ENCODE measurements around the gene TNNI2.
"Not testable (repeated sequence)": the region's sequence is repeated elsewhere in the genome, so short reads cannot be mapped to it uniquely, and the experiment has no call there.

The TNNI2 gene

DNA sequence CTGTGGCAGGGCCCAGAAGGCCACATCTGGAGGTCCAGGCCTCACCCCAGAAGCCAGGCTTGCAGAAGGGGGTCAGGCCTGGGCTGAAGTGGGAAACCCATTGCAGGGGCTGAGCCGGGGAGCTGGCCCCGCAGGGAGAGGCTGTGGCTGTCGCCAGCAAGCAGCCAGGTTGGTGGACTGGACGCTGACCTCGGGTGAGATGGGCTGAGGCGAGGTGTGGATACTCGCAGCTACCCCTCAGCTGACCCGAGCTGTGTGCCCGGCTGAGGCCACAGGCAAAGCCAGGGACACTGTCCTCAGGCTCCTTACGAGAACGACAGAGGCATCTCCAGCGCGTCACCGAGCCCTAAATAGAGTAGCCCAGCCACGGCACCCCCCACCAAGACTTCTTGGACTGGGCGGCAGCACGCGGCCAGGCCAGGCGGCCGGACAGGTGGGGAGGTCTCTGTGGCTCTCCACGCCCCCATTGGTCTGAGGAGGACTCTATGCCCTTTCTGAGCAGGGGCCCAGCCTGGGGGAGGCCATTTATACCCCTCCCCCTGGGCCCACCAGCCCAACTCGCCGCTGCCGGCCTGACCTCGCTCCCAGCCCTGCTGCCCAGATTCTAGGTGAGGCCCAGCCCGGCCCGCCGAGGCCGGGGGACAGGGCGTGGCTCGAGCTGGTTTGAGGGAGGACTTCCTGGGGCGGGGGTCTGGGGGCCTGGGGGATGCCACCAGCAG lies at the start of gene TNNI2:
TSS of gene TNNI2 (plus strand) at position 556 of the 719 bp plus-strand sequence. CDS start 716 bp downstream, outside the sequence.
- no peak for DNase-seq (ENCODE audit: low read depth in 2 of 2)

DNA sequence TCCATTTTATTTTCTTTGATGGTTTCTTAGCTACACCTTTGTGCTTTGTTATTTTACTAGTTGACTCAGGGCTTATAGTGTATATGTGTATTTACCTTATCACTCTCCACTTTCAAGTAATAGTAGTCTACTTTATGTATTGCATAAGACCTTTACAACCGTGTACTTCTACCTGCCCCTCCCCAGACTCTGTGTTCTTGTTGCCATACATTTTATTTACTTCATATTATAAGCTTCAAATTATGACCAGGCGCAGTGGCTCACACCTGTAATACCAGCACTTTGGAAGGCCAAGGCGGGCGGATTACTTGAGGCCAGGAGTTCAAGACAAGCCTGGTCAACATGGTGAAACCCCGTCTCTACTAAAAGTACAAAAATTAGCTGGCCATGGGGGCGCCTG lies 46.9 kb upstream of the TNNI2 start:
- DNase-seq (ENCODE audit: low read depth in 2 of 2) = no peak

DNA sequence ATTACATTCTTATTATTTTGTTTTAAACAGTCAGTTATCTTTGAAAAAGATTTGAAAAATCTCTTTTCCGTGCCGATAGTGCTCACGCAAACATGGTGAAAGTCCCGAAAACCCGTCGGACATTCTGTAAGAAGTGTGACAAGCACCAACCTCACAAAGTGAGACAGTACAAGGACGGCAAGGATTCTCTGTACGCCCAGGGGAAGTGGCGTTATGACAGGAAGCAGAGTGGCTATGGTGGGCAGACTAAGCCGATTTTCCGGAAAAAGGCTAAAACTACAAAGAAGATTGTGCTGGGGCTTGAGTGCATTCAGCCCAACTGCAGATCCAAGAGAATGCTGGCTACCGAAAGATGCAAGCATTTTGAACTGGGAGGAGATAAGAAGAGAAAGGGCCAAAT lies 46.3 kb upstream of the TNNI2 start:
- DNase-seq (ENCODE audit: low read depth in 2 of 2) = no peak

DNA sequence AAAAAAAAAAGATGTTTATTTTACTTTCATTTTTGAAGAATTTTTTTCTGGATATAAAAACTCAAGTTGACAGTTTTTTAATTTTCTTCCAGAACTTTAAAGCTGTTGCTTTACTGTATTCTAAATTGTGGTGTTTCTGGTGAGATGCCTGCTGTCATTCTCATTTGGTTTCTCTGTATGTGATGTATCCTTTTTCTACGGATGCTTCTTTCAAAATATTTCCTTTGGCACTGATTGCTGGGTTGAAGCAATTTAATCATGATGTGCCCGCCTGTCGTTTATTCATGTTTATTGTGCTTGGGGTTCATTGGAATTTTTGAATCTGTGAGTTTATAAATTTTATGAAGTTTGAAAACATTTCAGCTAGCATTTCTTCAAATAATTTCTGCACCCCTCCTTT lies 45.7 kb upstream of the TNNI2 start:
- no peak for DNase-seq (ENCODE audit: low read depth in 2 of 2)

DNA sequence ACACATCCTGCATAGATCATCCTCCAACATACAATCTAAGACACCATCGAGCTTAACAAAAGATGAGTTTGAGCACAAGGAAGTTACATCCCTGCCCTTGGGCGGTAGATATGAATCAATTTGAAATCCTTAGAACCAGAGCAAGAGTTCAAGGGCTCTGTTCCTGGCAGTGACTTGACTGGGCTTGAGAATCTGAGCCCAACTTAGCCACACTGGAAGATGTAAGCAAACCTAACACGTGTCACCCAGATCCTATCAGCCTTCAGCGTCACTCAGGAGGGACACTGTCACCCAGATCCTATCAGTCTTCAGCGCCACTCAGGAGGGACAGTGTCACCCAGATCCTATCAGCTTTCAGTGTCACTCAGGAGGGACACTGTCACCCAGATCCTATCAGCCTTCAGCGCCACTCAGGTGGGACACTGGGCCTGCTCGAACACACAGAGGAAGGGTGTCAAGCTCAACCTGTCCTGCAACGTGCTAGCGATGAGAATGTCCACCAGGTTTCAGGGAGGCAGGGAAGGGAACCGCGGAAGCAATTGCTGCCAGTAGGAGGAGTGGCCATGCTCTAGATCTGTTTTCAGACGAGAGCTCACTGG lies 42.3 kb upstream of the TNNI2 start:
- no peak for DNase-seq (ENCODE audit: low read depth in 2 of 2)

DNA sequence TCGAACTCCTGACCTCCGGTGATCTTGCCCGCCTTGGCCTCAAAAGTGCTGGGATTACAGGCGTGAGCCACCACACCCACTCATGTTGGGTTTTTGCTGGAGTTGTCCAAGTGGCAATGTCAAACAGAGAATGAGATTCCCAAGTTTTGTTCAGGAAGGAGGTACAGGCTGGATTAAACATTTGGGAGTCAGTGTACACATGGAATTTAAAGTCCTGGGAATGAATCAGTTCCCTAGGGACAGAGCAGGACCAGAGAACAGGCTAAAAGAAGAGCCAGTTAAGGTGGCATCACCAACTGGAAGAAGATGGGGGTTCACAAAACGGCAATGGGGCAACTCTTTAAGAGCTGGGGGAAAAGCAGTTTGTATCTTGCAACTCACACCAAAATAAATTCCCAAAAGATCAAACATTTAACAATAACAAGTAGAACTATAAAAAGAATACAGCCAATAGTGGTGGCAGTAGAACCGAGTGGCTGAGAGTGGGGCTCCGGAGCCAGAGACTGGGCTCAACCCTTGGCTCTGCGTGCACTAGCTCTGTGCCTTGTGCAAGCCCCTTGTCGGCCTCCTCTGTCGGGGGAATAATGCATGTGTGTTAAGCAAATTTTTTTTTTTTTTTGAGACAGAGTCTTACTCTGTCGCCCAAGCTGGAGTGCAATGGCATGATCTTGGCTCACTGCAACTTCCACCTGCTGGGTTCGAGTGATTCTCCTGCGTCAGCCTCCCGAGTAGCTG lies 41.2 kb upstream of the TNNI2 start:
- DNase-seq (ENCODE audit: low read depth in 2 of 2) = no peak

DNA sequence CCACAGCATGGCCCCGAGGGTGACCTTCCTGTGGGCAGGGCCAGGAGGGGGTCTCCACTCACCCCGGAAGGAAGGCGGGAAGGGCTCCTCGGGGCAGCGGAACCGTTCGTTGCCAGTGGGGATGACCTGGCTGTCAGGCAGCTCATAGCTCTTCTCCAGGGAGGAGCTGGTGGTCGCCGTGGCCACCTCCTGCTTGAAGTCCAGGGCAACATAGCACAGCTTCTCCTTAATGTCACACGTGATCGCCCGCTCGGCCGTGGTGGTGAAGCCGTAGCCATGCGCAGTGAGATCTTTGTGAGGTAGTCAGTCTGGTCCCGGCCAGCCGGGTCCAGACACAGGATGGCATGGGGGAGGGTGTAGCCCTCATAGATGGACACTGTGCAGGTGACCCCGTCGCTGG lies 35.5 kb upstream of the TNNI2 start:
- no peak for DNase-seq (ENCODE audit: low read depth in 2 of 2)

DNA sequence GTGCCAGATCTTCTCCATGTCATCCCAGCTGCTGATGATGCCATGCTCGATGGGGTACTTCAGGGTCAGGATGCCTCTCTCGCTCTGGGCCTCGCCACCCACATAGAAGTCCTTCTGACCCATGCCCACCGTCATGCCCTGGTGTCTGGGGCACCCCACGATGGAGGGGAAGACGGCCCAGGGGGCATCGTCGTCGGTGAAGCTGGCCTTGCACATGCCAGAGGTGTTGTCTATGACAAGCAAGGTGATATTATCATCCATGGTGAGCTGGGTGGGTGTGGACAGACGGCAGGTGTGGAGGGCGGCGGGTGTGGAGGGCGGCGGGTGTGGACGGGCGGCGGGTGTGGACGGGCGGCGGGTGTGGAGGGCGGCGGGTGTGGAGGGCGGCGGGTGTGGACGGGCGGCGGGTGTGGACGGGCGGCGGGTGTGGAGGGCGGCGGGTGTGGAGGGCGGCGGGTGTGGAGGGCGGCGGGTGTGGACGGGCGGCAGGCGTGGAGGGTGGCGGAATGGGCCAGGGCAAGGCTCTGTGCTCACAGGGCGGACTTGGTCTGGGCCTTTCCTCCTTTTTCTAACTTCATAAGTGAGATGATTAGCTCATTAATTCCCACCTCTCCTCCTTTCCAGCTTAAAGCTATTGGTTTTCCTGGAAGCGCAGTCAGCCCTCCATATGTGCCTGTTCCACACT lies 34.8 kb upstream of the TNNI2 start:
- not testable (repeated sequence) for DNase-seq (ENCODE audit: low read depth in 2 of 2)

DNA sequence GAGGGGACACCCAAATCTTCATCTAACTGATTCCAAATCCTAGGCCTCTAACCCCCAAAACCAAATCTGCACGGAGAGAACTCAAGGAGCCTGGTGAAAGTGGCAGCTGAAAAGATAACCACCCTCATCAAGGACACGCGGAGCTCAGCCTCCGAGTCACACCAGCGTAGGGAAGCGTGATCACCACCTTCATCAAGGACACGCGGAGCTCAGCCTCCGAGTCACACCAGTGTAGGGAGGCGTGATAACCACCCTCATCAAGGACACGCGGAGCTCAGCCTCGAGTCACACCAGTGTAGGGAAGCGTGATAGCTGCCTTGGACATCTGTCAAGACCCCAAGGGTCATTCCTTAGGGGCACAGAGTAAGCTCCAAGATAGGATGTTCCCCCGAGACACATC lies 33.3 kb upstream of the TNNI2 start:
- DNase-seq (ENCODE audit: low read depth in 2 of 2) = no peak

DNA sequence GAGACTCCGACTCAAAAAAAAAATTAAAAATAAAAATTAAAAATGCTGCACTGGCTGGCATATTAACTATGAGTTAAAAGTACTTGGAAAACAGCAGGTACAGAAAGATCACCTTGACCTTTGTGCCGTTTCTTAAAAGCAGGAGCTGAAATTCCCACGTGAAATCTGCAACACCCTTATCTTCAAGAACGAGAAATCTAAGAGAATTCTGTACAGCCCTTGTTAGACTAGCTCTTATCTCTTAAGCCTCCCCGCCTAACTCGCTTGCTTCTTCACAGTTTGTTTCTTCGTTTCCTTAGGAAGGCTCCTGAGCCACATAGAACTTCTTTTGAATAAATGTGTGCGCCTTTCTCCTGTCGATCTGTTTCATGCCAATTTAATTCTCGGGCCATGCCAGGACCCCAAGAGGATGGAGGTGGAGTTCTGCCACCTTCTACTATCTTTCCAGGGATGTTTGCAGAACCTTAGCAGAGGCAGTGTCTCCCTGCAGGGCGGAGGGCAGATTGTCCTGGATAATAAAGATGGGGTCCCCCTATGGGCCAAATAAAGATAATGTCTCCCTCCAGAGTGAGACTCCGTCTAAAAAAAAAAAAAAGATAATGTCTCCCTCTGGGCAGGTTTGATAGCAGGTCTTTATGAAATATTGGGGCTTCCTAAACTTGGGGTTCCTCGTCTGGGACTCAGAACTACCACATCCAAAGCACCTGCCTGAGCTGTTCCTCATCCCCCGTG lies 31.4 kb upstream of the TNNI2 start:
- DNase-seq (ENCODE audit: low read depth in 2 of 2) = no peak

DNA sequence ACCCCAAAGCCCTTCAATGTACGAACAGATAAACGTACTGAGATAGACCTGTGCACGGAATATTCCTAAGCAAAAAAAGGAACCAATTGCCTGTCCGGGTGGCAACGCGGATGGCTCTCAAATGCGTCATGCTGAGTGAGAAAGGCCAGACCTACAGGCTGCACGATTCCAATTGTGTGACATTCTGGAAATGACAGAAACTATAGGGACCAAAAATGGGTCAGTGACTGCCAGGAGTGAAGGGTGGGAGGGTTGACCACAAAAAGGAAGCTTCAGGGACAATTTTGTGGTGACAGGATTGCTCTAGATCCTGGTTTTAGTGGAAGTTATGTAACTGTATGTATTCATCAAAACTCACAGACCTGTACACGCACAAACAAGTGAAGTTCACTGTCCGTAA lies 28.0 kb upstream of the TNNI2 start:
- no peak for DNase-seq (ENCODE audit: low read depth in 2 of 2)

DNA sequence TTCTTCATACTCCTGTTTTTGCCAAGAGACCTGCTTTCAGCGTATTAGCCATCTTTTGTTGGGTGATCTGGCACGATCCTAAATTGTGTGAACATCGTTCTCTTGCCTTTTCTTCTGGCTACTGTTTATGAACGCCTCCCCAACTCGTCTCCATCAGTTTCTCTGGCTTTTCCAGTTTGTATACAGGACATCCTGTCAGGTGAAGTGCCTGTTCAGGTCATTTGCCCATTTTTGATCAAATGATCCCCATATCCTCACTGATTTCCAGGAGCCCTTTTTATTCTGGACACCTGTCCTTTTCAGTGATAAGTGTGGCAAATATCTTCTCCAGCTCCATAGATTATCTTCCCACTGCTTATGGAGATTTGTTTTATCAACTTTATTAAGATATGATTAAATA lies 26.5 kb upstream of the TNNI2 start:
- no peak for DNase-seq (ENCODE audit: low read depth in 2 of 2)

DNA sequence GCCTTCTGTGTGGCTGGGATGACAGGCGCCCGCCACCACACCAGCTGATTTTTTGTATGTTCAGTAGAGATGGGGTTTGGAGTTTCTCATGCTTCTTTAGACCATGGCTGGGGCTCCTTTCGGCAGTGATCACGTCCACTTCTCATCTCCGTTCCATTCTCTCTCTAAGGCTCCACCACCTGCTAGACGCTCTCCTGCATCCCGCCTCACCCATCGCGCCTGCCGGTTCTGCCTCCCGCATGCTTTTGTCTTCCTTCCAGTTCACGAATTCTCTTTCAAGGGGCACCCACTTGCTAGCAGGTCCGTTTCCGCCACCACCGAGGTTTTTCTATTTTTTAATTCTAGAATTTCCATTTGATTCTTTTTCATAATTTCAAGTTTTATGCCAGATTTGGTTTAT lies 26.0 kb upstream of the TNNI2 start:
- no peak for DNase-seq (ENCODE audit: low read depth in 2 of 2)

DNA sequence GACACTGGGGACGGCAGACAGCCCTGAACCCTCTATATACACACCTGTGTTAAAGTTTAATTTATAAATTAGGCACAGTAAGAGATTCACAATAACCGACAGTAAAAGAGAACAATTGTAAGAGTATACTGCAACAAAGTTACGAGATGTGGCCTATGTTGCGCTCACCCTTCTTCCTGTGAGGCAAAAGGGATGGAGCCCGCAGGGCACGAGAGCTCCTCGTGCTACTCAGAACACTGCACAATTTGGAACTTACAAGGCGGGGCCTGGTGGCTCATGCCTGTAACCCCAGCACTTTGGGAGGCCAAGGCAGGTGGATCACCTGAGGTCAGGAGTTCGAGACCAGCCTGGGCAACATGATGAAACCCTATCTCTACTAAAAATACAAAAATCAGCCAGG lies 25.4 kb upstream of the TNNI2 start:
- not testable (repeated sequence) for DNase-seq (ENCODE audit: low read depth in 2 of 2)

DNA sequence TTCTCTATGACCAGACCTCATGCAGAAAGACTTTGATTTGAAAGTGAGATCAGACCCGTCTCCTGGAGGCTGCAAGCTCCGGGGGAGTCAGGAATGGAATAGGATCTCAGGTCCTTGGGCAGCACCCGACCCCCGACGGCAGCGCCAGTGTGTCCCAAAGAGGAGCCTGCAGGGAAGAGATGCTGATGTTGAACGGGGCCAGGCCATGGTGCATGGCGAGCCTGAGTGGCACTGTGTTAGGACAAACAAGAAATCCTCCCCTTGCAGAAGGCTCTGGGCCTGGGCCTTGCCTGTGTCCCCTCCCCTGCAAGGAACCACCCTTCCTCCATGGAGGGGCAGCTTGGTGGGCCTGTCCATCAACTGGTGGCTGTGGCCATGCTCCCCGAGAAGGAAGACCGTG lies 24.1 kb upstream of the TNNI2 start:
- DNase-seq (ENCODE audit: low read depth in 2 of 2) = no peak

DNA sequence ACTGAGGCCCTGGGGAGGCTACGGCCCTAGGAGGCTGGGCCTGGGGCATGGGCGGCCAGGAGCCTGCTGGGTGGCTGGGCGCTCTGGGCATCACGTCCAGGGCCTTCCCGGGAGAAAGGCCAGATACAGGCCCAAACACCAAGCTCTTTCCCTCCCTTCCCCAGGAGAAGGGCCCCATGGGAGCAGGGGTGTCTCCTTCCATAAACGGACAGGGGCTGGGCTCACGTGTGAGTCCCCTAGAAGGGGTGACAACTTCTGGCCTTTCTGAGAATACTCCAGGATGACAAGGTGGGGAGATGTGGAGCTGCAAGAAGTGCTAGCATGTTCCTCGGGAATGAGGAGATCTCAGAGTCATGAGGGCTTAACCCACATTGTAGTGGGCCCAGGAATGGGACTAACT lies 23.5 kb upstream of the TNNI2 start:
- DNase-seq (ENCODE audit: low read depth in 2 of 2) = no peak

DNA sequence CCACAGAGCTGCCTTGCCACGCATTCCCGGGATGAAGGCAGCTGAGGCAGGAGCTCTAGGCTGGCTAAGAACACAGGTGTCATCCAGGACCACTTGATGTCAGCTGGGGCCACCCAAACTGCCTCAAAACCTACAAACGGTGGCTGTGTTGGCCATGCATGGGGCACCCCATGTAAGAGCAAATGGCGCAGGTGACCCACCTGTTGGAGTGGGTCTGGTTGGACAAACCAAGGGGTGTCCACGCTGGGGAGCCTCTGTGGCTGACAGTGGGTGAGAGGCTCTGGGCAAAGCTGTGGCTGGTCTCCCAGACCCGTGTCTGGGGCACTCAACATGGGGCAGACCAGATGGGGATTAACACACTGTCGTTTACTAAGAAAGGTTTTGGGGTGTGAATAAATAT lies 23.0 kb upstream of the TNNI2 start:
- DNase-seq (ENCODE audit: low read depth in 2 of 2) = no peak

DNA sequence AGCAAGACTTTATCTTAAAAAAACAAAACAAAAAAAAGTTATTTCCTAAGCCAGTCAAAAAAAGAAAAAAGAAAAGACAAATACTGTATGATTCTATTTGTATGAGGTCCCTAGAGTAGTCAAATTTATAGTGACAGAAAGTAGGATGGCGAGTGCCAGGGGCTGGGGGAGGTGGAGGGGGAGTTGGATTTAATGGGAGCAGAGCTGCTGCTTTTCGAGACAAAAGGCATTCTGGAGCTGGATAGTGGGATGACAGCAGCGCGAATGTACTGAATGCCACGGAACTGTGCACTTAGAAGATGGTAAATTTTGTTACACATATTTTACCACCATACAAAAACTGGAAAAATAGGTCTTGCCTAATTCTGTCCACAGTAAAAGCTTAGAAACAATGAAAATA lies 21.8 kb upstream of the TNNI2 start:
- no peak for DNase-seq (ENCODE audit: low read depth in 2 of 2)

DNA sequence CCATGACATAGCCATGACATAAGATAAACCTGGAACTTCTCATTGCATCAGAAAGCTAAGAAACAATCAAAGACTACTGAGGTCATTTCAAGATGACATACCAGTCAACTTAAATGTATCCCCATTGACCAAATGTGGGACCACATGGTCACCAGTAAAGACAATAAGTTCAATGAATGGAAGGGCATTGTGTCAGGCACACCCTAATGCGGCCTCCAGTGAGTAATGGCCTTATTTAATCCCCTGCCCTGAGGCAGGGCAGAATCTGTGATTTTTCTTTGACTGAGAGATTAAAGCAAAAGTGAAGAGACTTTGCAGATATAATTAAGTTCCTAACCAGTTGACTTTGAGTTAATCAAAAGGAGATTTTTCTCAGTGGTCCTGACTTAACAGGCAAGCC lies 21.3 kb upstream of the TNNI2 start:
- no peak for DNase-seq (ENCODE audit: low read depth in 2 of 2)

DNA sequence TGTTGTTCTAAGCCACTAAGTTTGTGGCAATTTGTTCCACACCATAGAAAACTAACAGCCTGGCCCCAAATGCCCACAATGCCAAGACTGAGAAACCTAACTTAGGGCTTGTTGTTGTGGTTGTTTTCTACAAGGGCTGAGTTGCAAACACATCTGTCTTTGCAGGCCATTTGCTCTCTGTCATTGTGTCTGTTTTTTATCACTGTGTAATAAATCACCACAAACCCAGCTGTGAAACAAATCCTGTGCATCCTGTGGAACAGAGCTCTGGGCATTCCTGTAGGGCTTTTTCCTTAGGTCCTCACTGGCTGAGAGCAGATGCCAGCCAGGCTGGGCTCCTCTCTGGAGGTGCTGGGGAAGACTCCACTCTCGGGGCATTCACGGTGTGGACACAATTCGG lies 19.7 kb upstream of the TNNI2 start:
- DNase-seq (ENCODE audit: low read depth in 2 of 2) = no peak

DNA sequence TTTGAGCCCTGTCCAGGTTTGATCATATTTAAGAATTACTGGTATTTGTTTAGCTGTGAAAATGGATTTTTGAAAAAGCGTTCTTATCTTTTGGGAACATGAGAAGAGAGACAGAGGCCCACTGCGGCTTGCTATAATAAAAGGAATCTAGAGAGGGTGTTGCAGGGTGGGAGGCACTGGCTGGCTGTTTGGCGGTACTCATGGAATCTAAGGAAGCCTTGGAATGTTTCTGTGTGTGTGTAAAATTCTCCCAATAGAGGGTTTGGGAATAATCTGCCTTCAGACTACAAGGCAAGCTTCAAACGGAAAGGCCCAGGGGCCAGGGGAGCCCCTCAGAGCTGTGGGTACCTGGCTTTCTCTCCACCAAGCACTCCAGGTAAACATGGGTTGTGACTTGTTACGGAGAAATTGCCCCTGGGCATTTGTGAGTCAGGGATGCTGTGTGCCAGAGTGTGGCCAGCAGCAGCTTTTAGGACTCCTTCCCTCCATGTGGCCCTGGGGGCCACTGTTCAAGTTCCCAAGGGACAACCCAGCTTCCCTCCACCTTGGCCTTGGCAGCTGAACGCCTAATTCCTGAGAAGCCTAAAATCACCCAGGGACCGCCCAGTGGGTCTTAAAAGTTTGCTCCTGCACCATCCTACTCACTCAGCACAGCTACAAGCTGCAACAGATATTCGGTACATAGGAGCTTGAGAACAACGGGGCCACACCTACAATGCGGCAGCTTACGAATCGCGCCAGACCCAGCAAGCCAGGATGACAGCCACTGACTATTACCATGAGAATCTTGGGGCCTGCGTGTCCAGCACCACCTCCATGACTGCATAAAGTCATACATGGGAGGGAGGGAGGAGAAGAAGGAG lies 18.1 kb upstream of the TNNI2 start:
- no peak for DNase-seq (ENCODE audit: low read depth in 2 of 2)

All from stimulated activated CD8-positive, alpha-beta memory T cell treated with anti-CD3 and anti-CD28 coated beads, Interleukin-2, amount 100 ng/mL, for 1 hour (primary cell).